T-helper 1 cell treated with Interleukin-12 subunit alpha and Interleukin-12 subunit beta and Interleukin-4 antibody, amounts not matched to agents 30 ng/mL and 1 ng/mL, for 36 hours (primary cell): ENCODE data around the gene CTRB1. TPM values are rescaled to one million over a fixed set of nuclear protein-coding genes. Genes with fewer than 3 reads are reported as not detected.
"Not testable (repeated sequence)": the region's sequence is repeated elsewhere in the genome, so short reads cannot be mapped to it uniquely, and the experiment has no call there.

ENCODE experiments used
- intact Hi-C: fragments of 100-400 bp; cut with micrococcal nuclease; formaldehyde crosslinking; loops from one replicate; pipeline ENCODE4 v1.15.1; 2024
- total RNA-seq: library from RNA; stranded (reverse); gene quantifications from 2 replicates; pipeline ENCODE4 v1.2.3, GENCODE V29; 2022

The CTRB1 gene
- total RNA-seq, 1 donor from 2014 or later, result not detected

DNA sequence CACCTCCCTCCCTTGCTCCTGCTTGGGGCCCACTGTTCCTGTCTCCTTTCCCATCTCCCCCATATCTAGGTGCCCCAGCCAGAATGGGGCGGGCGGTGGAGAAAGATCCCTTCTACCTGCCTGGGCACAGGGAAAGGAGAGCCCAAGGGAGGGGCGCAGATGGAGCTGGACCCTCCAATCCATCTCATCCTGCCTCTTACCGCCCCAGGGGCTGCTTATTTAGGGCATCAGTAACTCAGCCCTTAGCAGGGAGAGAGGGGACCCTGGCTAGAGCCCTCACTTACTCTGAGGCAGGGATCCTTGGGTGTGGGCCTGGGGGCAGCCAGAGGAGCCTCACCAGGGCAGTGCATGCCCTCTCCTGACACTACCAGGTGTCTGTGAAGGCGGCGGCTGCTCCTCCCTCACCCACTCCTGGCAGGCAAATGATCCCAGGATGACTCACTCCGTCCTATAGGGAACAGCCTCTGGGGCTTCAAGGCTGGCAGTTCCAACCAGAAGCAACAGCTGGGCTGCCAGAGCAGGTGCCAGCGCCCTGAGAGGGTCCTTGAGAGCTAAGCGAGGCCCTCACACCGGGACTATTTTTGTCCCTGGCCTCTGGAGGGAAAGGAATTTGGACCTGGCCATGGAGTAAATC, 49.0 kb downstream of the CTRB1 start:
- intact Hi-C loops, result no loop called here

DNA sequence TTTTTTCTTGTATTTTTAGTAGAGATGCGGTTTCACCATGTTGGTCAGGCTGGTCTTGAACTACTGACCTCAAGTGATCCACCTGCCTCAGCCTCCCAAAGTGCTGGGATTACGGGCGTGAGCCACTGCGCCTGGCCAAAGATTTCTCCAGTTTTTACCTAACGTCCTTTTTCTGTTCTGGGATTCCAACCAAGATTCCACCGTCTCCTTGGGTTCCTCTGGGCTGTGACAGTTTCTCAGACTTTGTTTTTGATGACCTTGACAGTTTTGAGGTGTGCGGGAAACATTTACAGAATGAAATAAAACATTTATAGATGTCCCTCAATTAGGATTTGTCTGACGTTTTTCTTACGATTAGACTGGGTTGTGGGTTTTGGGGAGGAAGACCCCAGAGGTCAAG, 50.6 kb downstream of the CTRB1 start:
- intact Hi-C loops, result not testable (repeated sequence)

GRCh38 chr16:75271441-75272096, 52.8 kb downstream of the CTRB1 start:
- intact Hi-C loops, result no loop called here

- intact Hi-C loops, result no loop called here
These were observed 53.3 kb downstream of the CTRB1 start for GRCh38 chr16:75272097-75272551.

- intact Hi-C loops, result not testable (repeated sequence)
These were observed 53.8 kb downstream of the CTRB1 start for GRCh38 chr16:75272629-75273028.

- intact Hi-C loops, result no loop called here
These were observed 54.5 kb downstream of the CTRB1 start for GRCh38 chr16:75273054-75273925.

Other genes starting within 250 kb of the CTRB1 start
- 86.1 and 87.0 TPM in 2 replicates for gene WDR59, start 233.9 kb upstream of the CTRB1 start, total RNA-seq
- 48.0 and 49.0 TPM in 2 replicates for gene ZNRF1, start 220.0 kb upstream of the CTRB1 start, total RNA-seq
- gene LDHD, start 102.2 kb upstream of the CTRB1 start, total RNA-seq, result 0.27 and 0.78 TPM in 2 replicates
- 11.8 and 13.2 TPM in 2 replicates for gene ZFP1, start 70.5 kb upstream of the CTRB1 start, total RNA-seq
- not detected in 2 replicates for gene CTRB2, start 11.8 kb upstream of the CTRB1 start, total RNA-seq
- gene BCAR1, start 32.6 kb downstream of the CTRB1 start, total RNA-seq, result not detected in 2 replicates
- 31.0 and 31.8 TPM in 2 replicates for gene CFDP1, start 214.5 kb downstream of the CTRB1 start, total RNA-seq
- 37.7 and 45.0 TPM in 2 replicates for gene TMEM170A, start 245.7 kb downstream of the CTRB1 start, total RNA-seq